ENCODE data around the gene ZNF793.

Gene ZNF793

DNA sequence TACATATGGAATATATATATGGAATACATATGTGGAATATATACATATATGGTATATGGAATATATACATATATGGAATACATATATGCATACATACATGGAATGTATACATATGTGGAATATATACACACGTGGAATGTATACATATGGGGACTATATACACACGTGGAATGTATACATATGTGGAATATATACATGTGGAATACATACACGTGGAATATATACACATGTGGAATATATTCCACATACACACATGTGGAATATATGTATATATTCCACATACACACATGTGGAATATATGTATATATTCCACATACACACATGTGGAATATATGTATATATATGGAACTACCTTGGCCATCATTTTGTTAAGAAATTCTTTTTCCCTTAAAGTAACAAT, 56.8 kb downstream of the ZNF793 start:
- no peak for DNase-seq (ENCODE audit: low spot score)
- ChIA-PET POLR2A (ENCODE audit: low non-redundant PET) (no interaction called here), CTCF (no interaction called here)
- H3K27ac ChIP-seq, result no peak overlapping the region
- no peak for TF ChIP-seq CTCF (conservative IDR thresholded peaks at IDR 0.05; ENCODE audit: low read depth)

- ChIA-PET CTCF (no interaction called here), POLR2A (ENCODE audit: low non-redundant PET) (no interaction called here)
- H3K27ac ChIP-seq, result no peak overlapping the region
- TF ChIP-seq CTCF (conservative IDR thresholded peaks at IDR 0.05; ENCODE audit: low read depth), result no peak
- no peak for DNase-seq (ENCODE audit: low spot score)
Measured at GRCh38 chr19:37564624-37565369, 58.1 kb downstream of the ZNF793 start.

DNA sequence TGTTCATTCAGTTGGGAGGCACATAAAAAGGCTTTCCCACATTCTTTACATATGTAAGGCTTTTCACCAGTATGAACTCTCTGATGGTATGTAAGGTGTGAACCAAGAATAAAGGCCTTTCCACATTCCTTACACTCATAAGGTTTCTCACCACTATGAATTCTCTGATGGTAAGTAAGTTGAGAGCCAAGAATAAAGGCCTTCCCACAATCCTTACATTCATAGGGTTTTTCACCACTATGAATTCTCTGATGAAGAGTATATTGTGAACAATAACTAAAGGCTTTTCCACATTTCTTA, 58.6 kb downstream of the ZNF793 start:
- ChIA-PET POLR2A (ENCODE audit: low non-redundant PET) (no interaction called here), CTCF (no interaction called here)
- no peak for TF ChIP-seq CTCF (conservative IDR thresholded peaks at IDR 0.05; ENCODE audit: low read depth)
- no peak overlapping the region for H3K27ac ChIP-seq
- no peak for DNase-seq (ENCODE audit: low spot score)

DNA sequence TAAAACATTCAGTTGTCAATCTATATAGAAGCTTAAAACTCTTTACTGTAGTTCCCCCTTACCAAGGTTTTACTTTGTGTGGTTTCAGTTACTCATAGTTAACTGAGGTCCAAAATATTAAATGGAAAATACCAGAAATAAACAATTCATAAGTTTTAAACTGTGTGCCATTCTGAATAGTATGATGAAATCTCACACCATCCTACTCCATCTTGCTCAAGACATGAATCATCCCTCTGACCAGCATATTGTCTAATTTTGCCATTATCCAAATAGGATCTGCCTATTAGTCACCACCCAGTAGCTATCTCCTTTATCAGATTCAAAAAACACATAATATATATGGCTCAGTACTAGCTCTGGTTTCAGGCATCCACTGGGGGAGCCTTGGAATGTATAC, 65.5 kb downstream of the ZNF793 start:
- no peak for TF ChIP-seq CTCF (conservative IDR thresholded peaks at IDR 0.05; ENCODE audit: low read depth)
- no peak overlapping the region for H3K27ac ChIP-seq
- POLR2A ChIA-PET (ENCODE audit: low non-redundant PET), result no interaction called here
- CTCF ChIA-PET, result no interaction called here
- DNase-seq (ENCODE audit: low spot score), result no peak

DNA sequence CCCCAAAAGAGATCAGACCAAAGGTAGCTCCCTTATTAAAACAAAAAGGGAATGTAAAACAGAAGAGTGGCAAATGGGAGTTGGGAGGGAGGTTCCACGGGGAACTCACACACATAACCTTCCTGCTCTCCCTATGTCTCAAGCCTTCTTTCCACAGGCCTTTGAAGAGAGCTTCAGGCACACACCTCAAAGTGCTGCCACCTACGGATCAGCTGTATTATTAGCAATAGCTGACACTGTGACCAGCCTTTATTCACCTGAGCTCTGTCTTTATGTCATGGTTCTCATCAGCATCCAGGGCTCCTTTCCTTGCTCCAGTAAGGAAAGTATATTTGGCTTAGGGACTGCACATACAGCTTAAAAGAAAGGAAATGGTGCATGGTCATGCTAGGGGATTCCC, 76.6 kb downstream of the ZNF793 start:
- TF ChIP-seq CTCF (conservative IDR thresholded peaks at IDR 0.05; ENCODE audit: low read depth), result no peak
- no peak overlapping the region for H3K27ac ChIP-seq
- POLR2A ChIA-PET (ENCODE audit: low non-redundant PET), result no interaction called here
- CTCF ChIA-PET, result no interaction called here
- no peak for DNase-seq (ENCODE audit: low spot score)

Measured in RWPE1 (cell line).